SK-N-MC (cell line): ENCODE data around the gene SSU72.
"Not testable (repeated sequence)": the region's sequence is repeated elsewhere in the genome, so short reads cannot be mapped to it uniquely, and the experiment has no call there.

Source experiments
- DNase-seq: peaks from one replicate; pipeline ENCODE4 v3.0.0-alpha.2; 2011; ENCODE audit warnings: low read depth, low spot score
- H3K27ac ChIP-seq: fragments of 200-600 bp; sonication (generic); 2 replicates; pipeline ENCODE4 v1.5.1; 2016; ENCODE audit warnings: mixed run types
- H3K36me3 ChIP-seq: fragments of 200-600 bp; sonication (generic); 2 replicates; pipeline ENCODE4 v1.6.1; 2017; ENCODE audit warnings: antibody characterized with exemption, low read length, mixed read lengths; ENCODE audit not compliant: insufficient read depth
- H3K4me3 ChIP-seq: fragments of 200-600 bp; sonication (generic); 2 replicates; pipeline ENCODE4 v1.5.1; 2016
- H3K9ac ChIP-seq: fragments of 200-600 bp; sonication (generic); 2 replicates; pipeline ENCODE4 v1.8.0; 2017; ENCODE audit warnings: mixed run types, mixed read lengths; ENCODE audit not compliant: insufficient read length
- H3K9me3 ChIP-seq: fragments of 200-600 bp; sonication (generic); 2 replicates; pipeline ENCODE4 v1.6.1; 2017; ENCODE audit warnings: low read depth, mild to moderate bottlenecking, antibody characterized with exemption, low read length, moderate library complexity, mixed read lengths
- EZH2 ChIP-seq: fragments of 200-600 bp; sonication (generic); IDR thresholded peaks from one replicate; pipeline ENCODE4 v1.6.1; 2017; ENCODE audit warnings: antibody characterized with exemption
- FOXP2 ChIP-seq: optimal IDR thresholded peaks from 2 replicates; pipeline ENCODE3; 2011; ENCODE audit warnings: mild to moderate bottlenecking, moderate library complexity; ENCODE audit not compliant: insufficient read depth; ENCODE audit errors: extremely low read length, control extremely low read depth
- POLR2AphosphoS5 ChIP-seq: IDR thresholded peaks from 2 replicates; pipeline ENCODE4 v1.6.1; 2012; ENCODE audit warnings: mild to moderate bottlenecking, low read depth, low read length, borderline replicate concordance

Gene SSU72

DNA sequence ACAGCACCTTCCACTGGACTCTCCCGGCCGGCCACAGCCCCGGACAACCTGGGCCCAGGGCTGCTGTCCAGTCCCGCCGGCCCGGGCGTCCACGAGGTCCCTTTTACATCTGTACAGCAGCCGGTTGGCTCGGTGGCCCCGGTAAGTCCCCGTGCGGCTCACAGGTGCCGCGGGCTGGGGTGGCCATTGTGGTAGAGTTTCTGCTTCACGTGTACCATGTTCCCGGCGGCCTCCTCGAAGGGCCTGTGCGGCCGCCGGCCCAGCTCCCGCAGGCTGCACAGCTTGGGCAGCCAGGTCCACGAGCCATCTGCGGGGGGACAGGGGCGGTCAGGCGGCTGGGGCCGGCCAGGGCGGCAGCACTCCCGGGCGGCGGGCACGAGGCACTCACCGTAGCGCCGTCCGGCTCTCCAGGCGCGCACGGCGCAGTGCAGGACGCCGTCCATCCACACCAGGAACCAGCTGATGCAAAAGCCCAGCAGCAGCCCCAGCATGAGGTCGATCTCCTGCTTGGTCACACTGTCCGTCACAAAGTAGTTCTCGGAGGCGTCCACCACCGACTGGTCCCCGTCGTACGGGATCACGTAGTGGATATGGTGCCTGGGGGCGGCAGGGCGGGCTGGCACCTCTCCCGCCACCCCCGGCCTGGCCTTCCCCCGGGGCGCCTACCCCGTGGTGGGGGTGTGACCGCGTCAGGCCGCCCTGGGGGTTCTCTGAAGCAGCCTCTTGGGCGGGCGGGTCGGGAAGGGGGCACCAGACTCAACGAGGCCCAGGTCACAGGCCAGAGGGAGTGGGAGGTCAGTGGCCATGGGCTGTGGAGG, 39.3 kb downstream of the SSU72 start:
- H3K36me3 ChIP-seq, result no peaks in the 10 kb centered on the region; the same call in 1 of the 2 replicates
- no peak for TF ChIP-seq EZH2
- no peak for TF ChIP-seq FOXP2
- no peak overlapping the region for H3K27ac ChIP-seq
- H3K9me3 ChIP-seq, result no peaks in the 10 kb centered on the region
- no peak overlapping the region for H3K4me3 ChIP-seq
- DNase-seq, result no peak
- H3K9ac ChIP-seq, result no peak overlapping the region

DNA sequence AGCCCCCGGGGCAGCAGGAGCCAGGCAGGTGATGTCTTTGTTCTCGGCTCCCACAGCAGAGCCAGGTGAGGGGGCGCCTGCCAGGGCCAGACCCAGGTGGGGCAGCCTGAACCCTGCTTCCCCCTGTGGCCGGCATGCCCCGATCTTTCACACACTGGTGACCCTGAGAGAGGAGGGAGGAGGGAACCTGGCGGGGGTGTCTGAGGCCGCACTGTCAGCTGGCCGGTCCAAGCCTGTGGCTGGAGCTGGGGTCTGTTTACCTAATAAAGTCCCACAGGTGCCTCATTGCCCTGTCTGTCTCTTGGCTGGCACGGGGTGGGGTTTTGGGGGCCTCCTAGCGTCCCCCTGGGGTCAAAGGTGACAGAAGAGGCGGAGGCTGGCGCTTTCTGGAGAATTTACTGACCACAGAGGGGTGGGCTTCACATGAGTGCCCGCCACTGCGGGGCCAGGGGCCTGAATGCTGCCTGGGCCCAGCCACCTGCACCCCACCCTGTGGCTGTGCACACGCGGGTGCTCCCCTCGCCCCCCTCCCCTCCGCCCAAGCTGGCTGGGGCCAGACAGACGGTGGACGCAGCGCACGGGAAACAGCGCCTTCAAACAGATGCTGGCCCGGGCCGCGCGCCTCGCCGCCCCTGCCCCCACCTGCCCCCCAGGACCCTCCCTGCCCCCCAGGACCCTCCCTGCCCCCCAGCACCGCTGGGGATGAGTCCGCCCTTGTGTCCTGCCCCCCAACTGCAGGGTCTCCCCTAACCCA, 40.1 kb downstream of the SSU72 start:
- Histone ChIP-seq H3K27ac (no peak overlapping the region), H3K36me3 (peaks cover 6% of the 10 kb centered on the region; the same call in 1 of the 2 replicates), H3K4me3 (no peak overlapping the region), H3K9me3 (no peaks in the 10 kb centered on the region), H3K9ac (no peak overlapping the region)
- TF ChIP-seq FOXP2, result no peak
- TF ChIP-seq POLR2AphosphoS5, result no peak; the same call in 1 of the 2 replicates
- no peak for TF ChIP-seq EZH2
- no peak for DNase-seq

DNA sequence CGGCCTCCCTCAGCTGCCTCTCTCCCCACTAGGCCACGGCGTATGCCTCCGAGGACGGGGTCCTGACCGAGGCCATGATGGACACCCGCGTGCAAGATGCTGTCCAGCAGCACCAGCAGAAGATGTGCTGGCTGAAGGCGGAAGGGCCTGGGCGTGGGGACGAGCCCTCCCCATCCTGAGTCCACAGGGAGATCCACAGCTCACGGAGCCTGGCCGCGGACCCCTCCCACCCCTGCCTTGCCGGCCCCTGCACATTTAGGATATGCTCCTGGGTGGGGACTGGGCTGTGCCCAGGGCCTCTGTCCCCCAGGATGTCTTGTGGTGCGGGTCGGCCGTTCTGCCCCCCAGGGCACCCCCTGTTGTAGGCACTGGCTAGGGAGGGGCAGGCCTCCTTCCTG, 40.8 kb downstream of the SSU72 start:
- not testable (repeated sequence) for H3K4me3 ChIP-seq, DNase-seq, H3K27ac ChIP-seq, H3K9ac ChIP-seq, H3K9me3 ChIP-seq
- H3K36me3 ChIP-seq, result peaks cover 11% of the 10 kb centered on the region; the same call in 1 of the 2 replicates

DNA sequence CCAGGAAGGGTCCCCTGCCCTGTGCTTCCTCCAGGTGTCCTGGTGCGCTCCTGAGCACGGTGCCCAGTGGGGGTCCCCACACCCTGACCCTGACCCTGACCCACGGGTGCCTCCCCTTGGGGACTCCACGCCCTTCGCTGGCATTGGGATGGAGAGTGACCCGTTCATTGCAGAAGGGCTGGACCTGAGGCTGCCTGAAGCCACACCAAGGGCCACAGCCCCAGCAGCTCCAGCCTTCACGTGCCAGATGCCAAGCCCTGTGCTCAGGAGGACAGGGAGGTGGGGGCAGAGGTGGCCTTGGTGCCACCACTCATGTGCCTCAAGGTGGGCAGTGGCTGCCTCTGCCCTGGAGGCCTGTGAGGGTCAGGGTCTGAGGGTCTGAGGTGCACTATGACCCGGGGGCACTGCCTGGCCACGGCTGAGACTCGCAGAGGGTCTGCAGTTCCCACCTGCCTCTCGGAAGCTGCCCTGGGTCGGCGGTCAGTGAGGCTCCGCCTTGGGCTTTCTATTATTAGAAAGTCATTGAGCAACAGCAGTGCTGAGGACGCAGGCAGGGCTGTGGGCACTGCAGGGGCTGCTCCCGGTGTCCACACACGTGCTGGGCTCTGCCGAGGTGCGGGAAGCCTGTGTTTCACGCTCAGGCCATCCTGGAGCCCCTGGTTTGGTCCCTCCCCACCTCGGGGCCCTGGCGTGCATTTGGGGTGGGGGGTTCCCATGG, 41.3 kb downstream of the SSU72 start:
- H3K36me3 ChIP-seq, result peaks cover 16% of the 10 kb centered on the region; the same call in 1 of the 2 replicates
- not testable (repeated sequence) for H3K4me3 ChIP-seq, DNase-seq, H3K9ac ChIP-seq, H3K27ac ChIP-seq, H3K9me3 ChIP-seq

DNA sequence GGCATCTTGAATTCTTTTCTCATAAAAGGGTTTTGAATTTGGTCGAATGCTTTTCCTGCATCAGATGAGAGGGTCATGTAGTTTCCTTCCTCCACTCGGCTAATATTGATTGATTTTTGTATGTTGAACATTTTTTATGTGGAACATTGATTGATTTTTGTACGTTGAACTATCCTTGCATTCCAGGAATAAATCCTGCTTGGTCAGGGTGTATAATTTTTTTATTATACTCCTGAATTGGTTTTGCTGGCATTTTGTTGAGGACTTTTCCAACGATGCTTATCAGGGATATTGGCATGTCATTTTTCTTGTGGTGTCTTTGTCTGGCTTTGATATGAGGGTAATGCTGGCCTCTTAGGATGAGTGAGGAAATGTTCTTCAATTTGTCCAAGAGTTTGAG, 42.7 kb downstream of the SSU72 start:
- H3K9me3 ChIP-seq, result no peaks in the 10 kb centered on the region
- H3K9ac ChIP-seq, result no peak overlapping the region
- peaks cover 22% of the 10 kb centered on the region; the same call in 1 of the 2 replicates for H3K36me3 ChIP-seq
- DNase-seq, result no peak
- TF ChIP-seq EZH2, result no peak
- TF ChIP-seq POLR2AphosphoS5, result no peak
- no peak for TF ChIP-seq FOXP2
- H3K27ac ChIP-seq, result no peak overlapping the region
- no peak overlapping the region for H3K4me3 ChIP-seq

- H3K36me3 ChIP-seq, result peaks cover 22% of the 10 kb centered on the region; the same call in 1 of the 2 replicates
- no peak for DNase-seq
- no peak for TF ChIP-seq EZH2
- no peak for TF ChIP-seq POLR2AphosphoS5
- no peak for TF ChIP-seq FOXP2
- H3K4me3 ChIP-seq, result no peak overlapping the region
- no peak overlapping the region for H3K9ac ChIP-seq
- no peak overlapping the region for H3K27ac ChIP-seq
- no peaks in the 10 kb centered on the region for H3K9me3 ChIP-seq
Measured at GRCh38 chr1:1529936-1530335, 44.7 kb downstream of the SSU72 start.

- no peak for DNase-seq
Measured at GRCh38 chr1:1529321-1529720, 45.3 kb downstream of the SSU72 start.

More at GRCh38 chr1:1529321-1529720, 45.3 kb downstream of the SSU72 start:
- Histone ChIP-seq H3K9ac (no peak overlapping the region), H3K27ac (no peak overlapping the region), H3K36me3 (peaks cover 22% of the 10 kb centered on the region; the same call in 1 of the 2 replicates), H3K4me3 (no peak overlapping the region), H3K9me3 (no peaks in the 10 kb centered on the region)
- TF ChIP-seq POLR2AphosphoS5, result no peak
- no peak for TF ChIP-seq FOXP2
- TF ChIP-seq EZH2, result no peak
